ENCODE data around the gene PSME2. TPM values are rescaled to one million over a fixed set of nuclear protein-coding genes. Genes with fewer than 3 reads are reported as not detected.
A peak's percentile ranks its signal among the peaks of the same experiment; 100 is the strongest.

PSME2 gene
- total and polyA plus RNA-seq, 11 donors = 51.4 to 360 (median 90.4) TPM

DNA sequence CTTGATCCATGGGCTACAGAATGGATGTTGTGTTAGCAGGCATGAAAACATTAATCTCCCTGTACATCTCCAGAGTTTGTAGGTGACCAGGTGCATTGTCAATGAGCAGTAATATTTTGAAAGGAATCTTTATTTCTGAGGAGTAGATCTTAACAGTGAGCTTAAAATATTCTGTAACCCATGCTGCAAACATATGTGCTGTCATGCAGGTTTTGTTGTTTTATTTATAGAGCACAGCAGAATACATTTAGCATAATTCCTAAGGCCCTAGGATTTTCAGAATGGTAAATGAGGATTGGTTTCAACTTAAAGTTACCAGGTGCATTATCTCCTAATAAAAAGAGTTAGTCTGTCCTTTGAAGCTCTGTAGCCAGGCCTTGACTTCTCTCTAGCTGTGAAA is 19.5 kb downstream of the PSME2 start:
- no peak for ATAC-seq
- Histone ChIP-seq H3K27ac (no peak overlapping the region), H3K27me3 (no peaks in the 10 kb centered on the region), H3K4me3 (no peak overlapping the region), H3K4me1 (peaks cover 0 to 20% (median 15%) of the 10 kb centered on the region in 12 donors), H3K36me3 (peaks cover 0 to 30% (median 24%) of the 10 kb centered on the region in 9 donors), H3K9me3 (no peaks in the 10 kb centered on the region)
- TF ChIP-seq, protein P1, sequence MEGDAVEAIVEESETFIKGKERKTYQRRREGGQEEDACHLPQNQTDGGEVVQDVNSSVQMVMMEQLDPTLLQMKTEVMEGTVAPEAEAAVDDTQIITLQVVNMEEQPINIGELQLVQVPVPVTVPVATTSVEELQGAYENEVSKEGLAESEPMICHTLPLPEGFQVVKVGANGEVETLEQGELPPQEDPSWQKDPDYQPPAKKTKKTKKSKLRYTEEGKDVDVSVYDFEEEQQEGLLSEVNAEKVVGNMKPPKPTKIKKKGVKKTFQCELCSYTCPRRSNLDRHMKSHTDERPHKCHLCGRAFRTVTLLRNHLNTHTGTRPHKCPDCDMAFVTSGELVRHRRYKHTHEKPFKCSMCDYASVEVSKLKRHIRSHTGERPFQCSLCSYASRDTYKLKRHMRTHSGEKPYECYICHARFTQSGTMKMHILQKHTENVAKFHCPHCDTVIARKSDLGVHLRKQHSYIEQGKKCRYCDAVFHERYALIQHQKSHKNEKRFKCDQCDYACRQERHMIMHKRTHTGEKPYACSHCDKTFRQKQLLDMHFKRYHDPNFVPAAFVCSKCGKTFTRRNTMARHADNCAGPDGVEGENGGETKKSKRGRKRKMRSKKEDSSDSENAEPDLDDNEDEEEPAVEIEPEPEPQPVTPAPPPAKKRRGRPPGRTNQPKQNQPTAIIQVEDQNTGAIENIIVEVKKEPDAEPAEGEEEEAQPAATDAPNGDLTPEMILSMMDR (IDR thresholded peaks at IDR 0.05) = no peak
- no peak for TF ChIP-seq POLR2A (IDR thresholded peaks at IDR 0.05)
- DNase-seq = no peak
- intact Hi-C loops (cut with DNase I) = no loop called here

DNA sequence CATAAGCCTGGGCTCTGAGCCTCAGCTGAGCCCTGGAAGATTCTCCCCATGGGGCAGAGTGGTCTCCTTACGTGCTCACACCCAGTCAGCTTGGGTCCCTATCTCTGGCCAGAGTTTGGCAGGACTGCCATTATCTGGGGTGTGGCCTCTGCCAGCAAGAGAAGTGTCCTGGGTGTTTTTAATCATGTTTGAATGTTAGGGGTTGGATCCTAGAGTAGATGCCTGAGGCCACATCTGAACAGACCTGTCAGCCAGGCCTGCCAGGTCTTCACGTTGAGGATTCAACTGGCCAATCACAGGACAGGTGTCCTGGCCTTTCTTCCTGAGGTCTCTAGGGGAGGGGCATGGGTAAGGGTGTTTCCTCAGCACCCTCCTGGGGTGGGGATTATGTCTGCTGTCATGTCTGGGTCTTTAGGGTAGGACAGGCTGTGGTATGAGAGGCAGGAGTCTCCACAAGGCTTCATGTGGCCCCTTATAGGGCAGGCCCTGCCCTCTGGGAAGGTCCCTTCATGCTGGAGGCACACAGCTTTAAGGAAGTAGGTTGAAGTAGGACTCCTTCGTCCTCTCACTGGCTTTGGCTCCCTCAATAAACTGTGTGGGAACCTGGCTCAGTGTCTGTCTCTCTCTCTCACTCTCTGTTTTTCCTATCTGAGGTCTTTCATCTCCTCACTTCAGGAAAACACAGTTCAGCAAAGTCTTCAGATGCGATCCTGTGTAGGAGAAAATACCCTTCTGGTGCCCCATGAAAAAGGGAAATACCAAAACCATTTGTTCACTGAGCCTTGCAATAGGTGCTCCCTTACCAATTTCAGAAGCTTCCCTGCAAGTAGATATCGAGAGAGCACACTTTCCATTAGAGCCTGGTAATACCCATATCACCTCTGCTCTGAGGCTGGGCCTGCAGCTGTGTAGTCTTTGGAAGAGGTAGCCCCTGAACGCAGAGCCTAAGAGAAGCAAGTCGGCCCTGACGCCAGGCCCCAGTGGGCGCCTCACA is 22.7 kb downstream of the PSME2 start:
- H3K27me3 ChIP-seq = no peaks in the 10 kb centered on the region
- no peaks in the 10 kb centered on the region for H3K4me1 ChIP-seq
- no peaks in the 10 kb centered on the region for H3K9me3 ChIP-seq
- ATAC-seq (peak in 2 of 4 donors; percentile 16 to 21), DNase-seq (no peak)
- H3K36me3 ChIP-seq = peaks cover 0 to 63% (median 56%) of the 10 kb centered on the region in 9 donors
- no peak overlapping the region for H3K4me3 ChIP-seq
- no peak overlapping the region for H3K27ac ChIP-seq
- WGBS, 4 donors = 75 to 86% (median 83%) methylated on average over 9 of the region's 9 CpGs
- TF ChIP-seq POLR2A (IDR thresholded peaks at IDR 0.05) = no peak
- TF ChIP-seq, protein P1 (IDR thresholded peaks at IDR 0.05) = no peak
- intact Hi-C loops (cut with DNase I) = no loop called here

DNA sequence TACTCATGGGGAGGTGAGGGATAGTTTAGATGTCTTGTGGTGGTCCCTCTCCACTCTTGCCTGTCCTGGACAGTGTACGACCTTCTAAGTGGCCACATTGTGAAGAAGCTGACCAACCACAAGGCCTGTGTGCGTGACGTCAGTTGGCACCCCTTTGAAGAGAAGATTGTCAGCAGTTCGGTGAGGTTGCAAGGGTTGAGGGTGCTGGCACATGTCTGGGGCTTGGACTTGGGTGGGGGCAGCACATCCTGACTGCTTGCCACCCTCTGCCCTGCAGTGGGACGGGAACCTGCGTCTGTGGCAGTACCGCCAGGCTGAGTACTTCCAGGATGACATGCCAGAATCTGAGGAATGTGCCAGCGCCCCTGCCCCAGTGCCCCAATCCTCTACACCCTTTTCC is 23.5 kb downstream of the PSME2 start:
- no peak for TF ChIP-seq POLR2A (IDR thresholded peaks at IDR 0.05)
- TF ChIP-seq, protein P1 (IDR thresholded peaks at IDR 0.05) = no peak
- Histone ChIP-seq H3K27ac (no peak overlapping the region), H3K4me1 (no peaks in the 10 kb centered on the region), H3K36me3 (peaks cover 0 to 71% (median 64%) of the 10 kb centered on the region in 9 donors), H3K4me3 (no peak overlapping the region), H3K9me3 (no peaks in the 10 kb centered on the region), H3K27me3 (no peaks in the 10 kb centered on the region)
- no peak for DNase-seq
- ATAC-seq = peak in 2 of 4 donors; percentile 15 to 20
- WGBS, 4 donors = 68 to 89% (median 78%) methylated on average over 4 to 8 of the region's 8 CpGs
- intact Hi-C loops (cut with DNase I) = no loop called here

DNA sequence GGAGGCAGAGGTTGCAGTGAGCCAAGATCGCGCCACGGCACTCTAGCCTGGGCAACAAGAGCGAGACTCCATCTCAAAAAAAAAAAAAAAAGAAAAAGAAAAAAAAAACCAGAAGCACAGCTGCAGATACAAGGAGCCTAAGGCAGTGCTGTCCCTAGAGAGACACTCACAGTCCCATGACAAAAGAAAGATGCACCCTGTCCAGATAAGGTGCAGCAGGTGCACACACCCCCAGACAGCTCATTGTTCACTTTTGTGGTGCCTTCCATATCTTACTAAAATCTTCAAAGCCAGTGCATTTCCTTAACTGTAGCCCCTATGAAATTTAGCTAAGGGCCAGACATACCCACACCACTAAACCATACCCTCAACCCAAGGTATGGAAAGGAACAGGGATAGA is 24.0 kb downstream of the PSME2 start:
- no peak overlapping the region for H3K27ac ChIP-seq
- no peaks in the 10 kb centered on the region for H3K9me3 ChIP-seq
- H3K27me3 ChIP-seq = no peaks in the 10 kb centered on the region
- TF ChIP-seq, protein P1 (IDR thresholded peaks at IDR 0.05) = no peak
- no peak for TF ChIP-seq POLR2A (IDR thresholded peaks at IDR 0.05)
- ATAC-seq = no peak
- intact Hi-C loops (cut with DNase I) = no loop called here
- DNase-seq = no peak
- peaks cover 0 to 76% (median 69%) of the 10 kb centered on the region in 9 donors for H3K36me3 ChIP-seq
- WGBS, 4 donors = 92 to 98% (median 95%) methylated on average over 4 of the region's 4 CpGs
- H3K4me1 ChIP-seq = peaks cover 0 to 2% (median 0%) of the 10 kb centered on the region in 12 donors
- no peak overlapping the region for H3K4me3 ChIP-seq

All from heart left ventricle (tissue), 16 donors.